Measurements from ENCODE around the gene AIG1. TPM values are rescaled to one million over a fixed set of nuclear protein-coding genes. Genes with fewer than 3 reads are reported as not detected.

Gene AIG1
- total RNA-seq, 2 donors from 2014 or later, result 41.3 to 67.0 TPM

- DNase-seq (ENCODE audit: low spot score), result no peak
- no peak for TF ChIP-seq CTCF (IDR thresholded peaks at IDR 0.05)
- no peak for TF ChIP-seq POLR2AphosphoS5 (IDR thresholded peaks at IDR 0.05)
- no peak for TF ChIP-seq POLR2A (IDR thresholded peaks at IDR 0.05)
- Histone ChIP-seq H3K27ac (no peak overlapping the region), H3K36me3 (no peaks in the 10 kb centered on the region), H3K27me3 (replicated peaks; ENCODE audit: insufficient read depth) (no peaks in the 10 kb centered on the region), H3K4me3 (no peak overlapping the region), H3K4me1 (replicated peaks) (no peaks in the 10 kb centered on the region), H3K9me3 (no peaks in the 10 kb centered on the region)
- intact Hi-C loops (cut with DNase I), result no loop called here
- 88% methylated on average over 3 of the region's 3 CpGs for WGBS
Observed at GRCh38 chr6:143090314-143091044, 29.8 kb downstream of the AIG1 start.

GRCh38 chr6:143092768-143093167 lies 32.1 kb downstream of the AIG1 start:
- no peaks in the 10 kb centered on the region for H3K9me3 ChIP-seq
- intact Hi-C loops (cut with DNase I), result no loop called here
- H3K36me3 ChIP-seq, result no peaks in the 10 kb centered on the region
- H3K27me3 ChIP-seq (replicated peaks; ENCODE audit: insufficient read depth), result no peaks in the 10 kb centered on the region
- no peak for DNase-seq (ENCODE audit: low spot score)
- no peak overlapping the region for H3K4me3 ChIP-seq
- H3K4me1 ChIP-seq (replicated peaks), result no peaks in the 10 kb centered on the region
- no peak overlapping the region for H3K27ac ChIP-seq
- WGBS, result 94% methylated on average over 2 of the region's 2 CpGs
- TF ChIP-seq CTCF (IDR thresholded peaks at IDR 0.05) (no peak), POLR2AphosphoS5 (IDR thresholded peaks at IDR 0.05) (no peak)

- TF ChIP-seq POLR2AphosphoS5 (IDR thresholded peaks at IDR 0.05), result no peak
- no peak for TF ChIP-seq POLR2A (IDR thresholded peaks at IDR 0.05)
- no peak for TF ChIP-seq CTCF (IDR thresholded peaks at IDR 0.05)
- Histone ChIP-seq H3K27me3 (replicated peaks; ENCODE audit: insufficient read depth) (no peaks in the 10 kb centered on the region), H3K9me3 (no peaks in the 10 kb centered on the region), H3K27ac (no peak overlapping the region), H3K4me3 (no peak overlapping the region), H3K4me1 (replicated peaks) (no peaks in the 10 kb centered on the region), H3K36me3 (no peaks in the 10 kb centered on the region)
- intact Hi-C loops (cut with DNase I), result no loop called here
- DNase-seq (ENCODE audit: low spot score), result no peak
- 84% methylated on average over 2 of the region's 2 CpGs for WGBS
Observed at GRCh38 chr6:143093290-143093689, 32.6 kb downstream of the AIG1 start.

GRCh38 chr6:143096403-143096802 lies 35.7 kb downstream of the AIG1 start:
- intact Hi-C loops (cut with DNase I), result no loop called here
- no peak for DNase-seq (ENCODE audit: low spot score)
- 91% methylated on average over 2 of the region's 2 CpGs for WGBS

More at GRCh38 chr6:143096403-143096802, 35.7 kb downstream of the AIG1 start:
- Histone ChIP-seq H3K4me3 (no peak overlapping the region), H3K9me3 (no peaks in the 10 kb centered on the region), H3K4me1 (replicated peaks) (no peaks in the 10 kb centered on the region), H3K27ac (no peak overlapping the region), H3K27me3 (replicated peaks; ENCODE audit: insufficient read depth) (no peaks in the 10 kb centered on the region), H3K36me3 (no peaks in the 10 kb centered on the region)
- TF ChIP-seq CTCF (IDR thresholded peaks at IDR 0.05), result no peak
- no peak for TF ChIP-seq POLR2A (IDR thresholded peaks at IDR 0.05)
- no peak for TF ChIP-seq POLR2AphosphoS5 (IDR thresholded peaks at IDR 0.05)
